OCI-LY3 (cell line): Measurements from ENCODE around the gene ST6GALNAC2.

Source experiments
- H2AFZ ChIP-seq: fragments of 200-600, 300-600 bp; shearing (Covaris generic); 2 replicates; pipeline ENCODE4 v1.6.0; 2014; ENCODE audit warnings: antibody characterized with exemption, low read depth, low read length
- H3K27ac ChIP-seq: fragments of 200-600, 300-600 bp; sonication (generic); 2 replicates; pipeline ENCODE4 v1.5.1; 2014; ENCODE audit warnings: mild to moderate bottlenecking, low read length, moderate library complexity, mixed read lengths
- H3K27me3 ChIP-seq: fragments of 200-600, 300-600 bp; sonication (generic); 2 replicates; pipeline ENCODE4 v1.6.1; 2014; ENCODE audit warnings: low read depth, low read length, mixed read lengths
- H3K36me3 ChIP-seq: fragments of 200-600, 300-600 bp; sonication (generic); replicated peaks from 2 replicates; pipeline ENCODE3; 2014; ENCODE audit warnings: low read depth, low read length, mixed read lengths
- H3K4me1 ChIP-seq: fragments of 300-600, 200-600 bp; sonication (generic); 2 replicates; pipeline ENCODE4 v1.6.1; 2014; ENCODE audit warnings: low read length, mixed read lengths
- H3K4me2 ChIP-seq: fragments of 200-600, 300-600 bp; sonication (generic); 2 replicates; pipeline ENCODE4 v1.6.1; 2014; ENCODE audit warnings: low read length, mixed read lengths
- H3K4me3 ChIP-seq: fragments of 300-600, 200-600 bp; sonication (generic); 2 replicates; pipeline ENCODE4 v1.5.1; 2014; ENCODE audit warnings: antibody characterized with exemption, mild to moderate bottlenecking, low read length, moderate library complexity
- H3K79me2 ChIP-seq: fragments of 300-600, 200-600 bp; shearing (Covaris generic); 2 replicates; pipeline ENCODE4 v1.6.1; 2014; ENCODE audit warnings: mild to moderate bottlenecking, low read length, mixed read lengths
- H3K9ac ChIP-seq: fragments of 300-600, 200-600 bp; shearing (Covaris generic); 2 replicates; pipeline ENCODE4 v1.6.0; 2014; ENCODE audit warnings: mild to moderate bottlenecking, low read length, moderate library complexity
- H3K9me3 ChIP-seq: fragments of 200-600, 300-600 bp; shearing (Covaris generic); 2 replicates; pipeline ENCODE4 v1.6.1; 2014; ENCODE audit warnings: low read length, mixed read lengths; ENCODE audit not compliant: insufficient read depth
- H4K20me1 ChIP-seq: fragments of 200-600, 300-600 bp; sonication (generic); 2 replicates; pipeline ENCODE4 v1.6.1; 2016; ENCODE audit warnings: low read length, mixed read lengths; ENCODE audit not compliant: insufficient read depth
- EZH2phosphoT487 ChIP-seq: fragments of 200-600 bp; shearing (Covaris generic); IDR thresholded peaks from 2 replicates; pipeline ENCODE4 v1.6.1; 2018; ENCODE audit warnings: antibody characterized with exemption, mixed run types, low read depth
- TF ChIP-seq, protein P1 (sequence below): fragments of 200-600, 300-600 bp; sonication (generic); IDR thresholded peaks from 2 replicates; pipeline ENCODE4 v1.5.1; 2014; ENCODE audit warnings: antibody characterized with exemption, low read length, low read depth

ST6GALNAC2 gene

GRCh38 chr17:76585649-76586593 lies at the start of gene ST6GALNAC2:
TSS of gene ST6GALNAC2 (minus strand) at chr17:76585860. CDS start at chr17:76585808, 52 bp downstream.
- H4K20me1 ChIP-seq: no peaks in the 10 kb centered on the region
- no peaks in the 10 kb centered on the region for H3K79me2 ChIP-seq
- H3K27ac ChIP-seq: no peak within 1 kb of the TSS
- no peaks in the 10 kb centered on the region for H3K27me3 ChIP-seq
- H3K4me1 ChIP-seq: peaks cover 7% of the 10 kb centered on the region
- no peaks in the 10 kb centered on the region for H3K36me3 ChIP-seq
- TF ChIP-seq, protein P1, sequence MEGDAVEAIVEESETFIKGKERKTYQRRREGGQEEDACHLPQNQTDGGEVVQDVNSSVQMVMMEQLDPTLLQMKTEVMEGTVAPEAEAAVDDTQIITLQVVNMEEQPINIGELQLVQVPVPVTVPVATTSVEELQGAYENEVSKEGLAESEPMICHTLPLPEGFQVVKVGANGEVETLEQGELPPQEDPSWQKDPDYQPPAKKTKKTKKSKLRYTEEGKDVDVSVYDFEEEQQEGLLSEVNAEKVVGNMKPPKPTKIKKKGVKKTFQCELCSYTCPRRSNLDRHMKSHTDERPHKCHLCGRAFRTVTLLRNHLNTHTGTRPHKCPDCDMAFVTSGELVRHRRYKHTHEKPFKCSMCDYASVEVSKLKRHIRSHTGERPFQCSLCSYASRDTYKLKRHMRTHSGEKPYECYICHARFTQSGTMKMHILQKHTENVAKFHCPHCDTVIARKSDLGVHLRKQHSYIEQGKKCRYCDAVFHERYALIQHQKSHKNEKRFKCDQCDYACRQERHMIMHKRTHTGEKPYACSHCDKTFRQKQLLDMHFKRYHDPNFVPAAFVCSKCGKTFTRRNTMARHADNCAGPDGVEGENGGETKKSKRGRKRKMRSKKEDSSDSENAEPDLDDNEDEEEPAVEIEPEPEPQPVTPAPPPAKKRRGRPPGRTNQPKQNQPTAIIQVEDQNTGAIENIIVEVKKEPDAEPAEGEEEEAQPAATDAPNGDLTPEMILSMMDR: no peak
- TF ChIP-seq EZH2phosphoT487: no peak
- H3K4me3 ChIP-seq: no peak within 1 kb of the TSS
- no peak within 1 kb of the TSS for H3K9ac ChIP-seq
- no peak within 1 kb of the TSS for H2AFZ ChIP-seq
- no peaks in the 10 kb centered on the region for H3K9me3 ChIP-seq
- H3K4me2 ChIP-seq: no peak within 1 kb of the TSS

GRCh38 chr17:76635039-76635438 lies 49.4 kb upstream of the ST6GALNAC2 start:
- no peak for TF ChIP-seq EZH2phosphoT487
- TF ChIP-seq, protein P1: no peak
- Histone ChIP-seq H3K27me3 (peaks cover 32% of the 10 kb centered on the region), H3K36me3 (no peaks in the 10 kb centered on the region), H3K79me2 (no peaks in the 10 kb centered on the region), H2AFZ (no peak overlapping the region), H3K4me2 (no peak overlapping the region), H3K9me3 (no peaks in the 10 kb centered on the region), H3K4me1 (no peaks in the 10 kb centered on the region), H3K4me3 (no peak overlapping the region), H4K20me1 (no peaks in the 10 kb centered on the region), H3K27ac (no peak overlapping the region), H3K9ac (no peak overlapping the region)

DNA sequence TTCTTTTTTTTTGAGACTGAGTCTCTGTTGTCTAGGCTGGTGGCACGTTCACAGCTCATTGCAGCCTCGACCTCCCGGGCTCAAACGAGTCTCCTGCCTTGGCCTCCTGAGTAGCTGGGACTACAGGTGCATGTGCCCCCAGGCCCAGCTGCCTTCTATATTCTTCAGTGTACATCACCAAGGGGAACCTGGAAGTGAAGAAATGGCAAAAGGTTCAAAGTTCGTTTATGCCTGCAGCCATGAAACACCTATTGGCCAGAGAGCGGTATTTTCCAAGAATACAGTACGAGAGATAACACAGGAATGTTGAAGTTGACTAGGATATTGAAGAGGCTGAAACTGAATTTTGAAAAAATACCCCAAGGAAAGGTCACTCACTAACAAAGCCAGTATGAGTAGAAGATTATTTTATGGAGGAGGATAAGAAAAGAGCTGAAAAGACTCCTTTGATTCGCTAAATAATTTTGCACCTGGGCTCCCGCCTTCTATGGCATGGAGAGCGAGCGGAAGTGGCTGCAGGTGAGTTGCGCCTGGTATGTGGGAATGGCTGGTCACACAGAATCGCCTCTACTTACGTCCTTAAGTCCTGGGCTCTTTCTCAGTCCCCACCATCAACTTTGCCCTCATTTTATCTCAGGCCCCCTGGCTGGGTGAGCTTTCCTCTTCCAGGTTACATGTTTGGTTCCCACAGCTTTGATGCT lies 48.1 kb upstream of the ST6GALNAC2 start:
- H3K9ac ChIP-seq: no peak overlapping the region

More for the DNA sequence above, 48.1 kb upstream of the ST6GALNAC2 start:
- H3K27ac ChIP-seq: no peak overlapping the region
- H3K79me2 ChIP-seq: no peaks in the 10 kb centered on the region
- H3K4me1 ChIP-seq: no peaks in the 10 kb centered on the region
- H3K4me3 ChIP-seq: no peak overlapping the region
- no peak for TF ChIP-seq EZH2phosphoT487
- TF ChIP-seq, protein P1: no peak
- no peaks in the 10 kb centered on the region for H4K20me1 ChIP-seq
- H3K9me3 ChIP-seq: no peaks in the 10 kb centered on the region
- no peak overlapping the region for H2AFZ ChIP-seq
- peaks cover 29% of the 10 kb centered on the region for H3K27me3 ChIP-seq
- no peak overlapping the region for H3K4me2 ChIP-seq
- no peaks in the 10 kb centered on the region for H3K36me3 ChIP-seq
